DND-41 (cell line): Measurements from ENCODE around the gene TMEM203.

ENCODE experiments used
- ATAC-seq: fragments of 200-7000 bp; cut with Tn5 transposase; 3 replicates; pipeline ENCODE4 v1.9.1; 2021; ENCODE audit warnings: low read depth; ENCODE audit not compliant: insufficient read depth
- DNase-seq: peaks from one replicate; pipeline ENCODE4 v3.0.0-alpha.2; 2020
- H2AFZ ChIP-seq: 2 replicates; pipeline ENCODE4 v1.6.0; 2012; ENCODE audit warnings: low read depth, low read length
- H3K27ac ChIP-seq: 2 replicates; pipeline ENCODE4 v1.5.1; 2012; ENCODE audit warnings: low read length, inconsistent platforms
- H3K27me3 ChIP-seq: fragments of 200-600 bp; sonication (generic); 2 replicates; pipeline ENCODE4 v1.6.0; 2012; ENCODE audit warnings: low read length, mild to moderate bottlenecking, inconsistent platforms; ENCODE audit not compliant: insufficient read depth, poor library complexity
- H3K36me3 ChIP-seq: 2 replicates; pipeline ENCODE4 v1.5.1; 2012; ENCODE audit warnings: low read length, inconsistent platforms; ENCODE audit not compliant: insufficient read depth
- H3K4me1 ChIP-seq: 2 replicates; pipeline ENCODE4 v1.5.1; 2012; ENCODE audit warnings: mild to moderate bottlenecking, low read length; ENCODE audit not compliant: insufficient read depth
- H3K4me2 ChIP-seq: 2 replicates; pipeline ENCODE4 v1.6.0; 2012; ENCODE audit warnings: mild to moderate bottlenecking, moderate library complexity, low read length, inconsistent platforms; ENCODE audit not compliant: insufficient read depth
- H3K4me3 ChIP-seq, 2 experiments: fragments of 200-600 bp in 1 of 2; shearing (Covaris generic) in 1 of 2; 2 replicates each; pipeline ENCODE4 v1.5.1; 2012 to 2016; ENCODE audit warnings: inconsistent platforms in 2 of 2, low read length in 2 of 2, mild to moderate bottlenecking in 2 of 2, low read depth in 1 of 2, moderate library complexity in 1 of 2
- H3K79me2 ChIP-seq: 2 replicates; pipeline ENCODE4 v1.6.0; 2012; ENCODE audit warnings: low read length, inconsistent platforms; ENCODE audit not compliant: insufficient read depth
- H3K9ac ChIP-seq: 2 replicates; pipeline ENCODE4 v1.6.0; 2012; ENCODE audit warnings: low read depth, mild to moderate bottlenecking, inconsistent platforms, low read length, moderate library complexity
- H3K9me3 ChIP-seq: 2 replicates; pipeline ENCODE4 v1.5.1; 2012; ENCODE audit warnings: low read length, moderate library complexity, mild to moderate bottlenecking, inconsistent platforms; ENCODE audit not compliant: insufficient read depth, severe bottlenecking
- H4K20me1 ChIP-seq: 2 replicates; pipeline ENCODE4 v1.6.0; 2012; ENCODE audit warnings: low read length; ENCODE audit not compliant: insufficient read depth
- EZH2 ChIP-seq: IDR thresholded peaks from 3 replicates; pipeline ENCODE4 v1.6.1; 2012; ENCODE audit warnings: borderline replicate concordance, low read depth, mild to moderate bottlenecking, moderate library complexity, low read length, inconsistent platforms; ENCODE audit not compliant: severe bottlenecking
- TF ChIP-seq, protein P1 (sequence below): IDR thresholded peaks from 2 replicates; pipeline ENCODE4 v1.5.1; 2012; ENCODE audit warnings: borderline replicate concordance, low read length, moderate library complexity, mild to moderate bottlenecking; ENCODE audit not compliant: poor library complexity, severe bottlenecking; ENCODE audit errors: extremely low read depth

TMEM203 gene

GRCh38 chr9:137181680-137182079, 23.8 kb downstream of the TMEM203 start:
- TF ChIP-seq EZH2, result no peak
- TF ChIP-seq, protein P1, sequence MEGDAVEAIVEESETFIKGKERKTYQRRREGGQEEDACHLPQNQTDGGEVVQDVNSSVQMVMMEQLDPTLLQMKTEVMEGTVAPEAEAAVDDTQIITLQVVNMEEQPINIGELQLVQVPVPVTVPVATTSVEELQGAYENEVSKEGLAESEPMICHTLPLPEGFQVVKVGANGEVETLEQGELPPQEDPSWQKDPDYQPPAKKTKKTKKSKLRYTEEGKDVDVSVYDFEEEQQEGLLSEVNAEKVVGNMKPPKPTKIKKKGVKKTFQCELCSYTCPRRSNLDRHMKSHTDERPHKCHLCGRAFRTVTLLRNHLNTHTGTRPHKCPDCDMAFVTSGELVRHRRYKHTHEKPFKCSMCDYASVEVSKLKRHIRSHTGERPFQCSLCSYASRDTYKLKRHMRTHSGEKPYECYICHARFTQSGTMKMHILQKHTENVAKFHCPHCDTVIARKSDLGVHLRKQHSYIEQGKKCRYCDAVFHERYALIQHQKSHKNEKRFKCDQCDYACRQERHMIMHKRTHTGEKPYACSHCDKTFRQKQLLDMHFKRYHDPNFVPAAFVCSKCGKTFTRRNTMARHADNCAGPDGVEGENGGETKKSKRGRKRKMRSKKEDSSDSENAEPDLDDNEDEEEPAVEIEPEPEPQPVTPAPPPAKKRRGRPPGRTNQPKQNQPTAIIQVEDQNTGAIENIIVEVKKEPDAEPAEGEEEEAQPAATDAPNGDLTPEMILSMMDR, result no peak
- Histone ChIP-seq H3K4me1 (peaks cover 12% of the 10 kb centered on the region), H4K20me1 (peaks cover 16% of the 10 kb centered on the region), H3K9me3 (no peaks in the 10 kb centered on the region), H3K9ac (no peak overlapping the region), H3K4me3 (no peak overlapping the region), H3K36me3 (peaks cover 60% of the 10 kb centered on the region), H3K79me2 (peaks cover 13% of the 10 kb centered on the region), H3K4me2 (no peak overlapping the region), H3K27ac (no peak overlapping the region), H3K27me3 (no peaks in the 10 kb centered on the region), H2AFZ (no peak overlapping the region)
- ATAC-seq (no peak), DNase-seq (no peak)

- DNase-seq (no peak), ATAC-seq (no peak)
- no peak overlapping the region for H3K9ac ChIP-seq
- peaks cover 2% of the 10 kb centered on the region; the same call in 1 of the 2 replicates for H3K79me2 ChIP-seq
- H2AFZ ChIP-seq, result no peak overlapping the region
- H3K4me3 ChIP-seq, result no peak overlapping the region
- no peak overlapping the region for H3K27ac ChIP-seq
- TF ChIP-seq, protein P1, result no peak
- no peak for TF ChIP-seq EZH2
- no peaks in the 10 kb centered on the region for H3K27me3 ChIP-seq
- H4K20me1 ChIP-seq, result peaks cover 19% of the 10 kb centered on the region
- H3K4me1 ChIP-seq, result no peaks in the 10 kb centered on the region
- peaks cover 49% of the 10 kb centered on the region for H3K36me3 ChIP-seq
- H3K9me3 ChIP-seq, result no peaks in the 10 kb centered on the region
- H3K4me2 ChIP-seq, result no peak overlapping the region
These were observed 25.0 kb downstream of the TMEM203 start for GRCh38 chr9:137180491-137180890.

- Histone ChIP-seq H3K79me2 (no peaks in the 10 kb centered on the region), H3K27ac (no peak overlapping the region), H3K9me3 (no peaks in the 10 kb centered on the region), H3K9ac (no peak overlapping the region), H3K4me1 (no peaks in the 10 kb centered on the region), H3K27me3 (no peaks in the 10 kb centered on the region), H4K20me1 (peaks cover 26% of the 10 kb centered on the region), H3K4me3 (no peak overlapping the region), H3K4me2 (no peak overlapping the region), H3K36me3 (peaks cover 43% of the 10 kb centered on the region), H2AFZ (no peak overlapping the region)
- DNase-seq (no peak), ATAC-seq (no peak)
- TF ChIP-seq, protein P1, result no peak
- TF ChIP-seq EZH2, result no peak
These were observed 25.7 kb downstream of the TMEM203 start for GRCh38 chr9:137179761-137180160.

- peaks cover 37% of the 10 kb centered on the region for H3K36me3 ChIP-seq
- H2AFZ ChIP-seq, result no peak overlapping the region
- TF ChIP-seq, protein P1, result no peak
- no peak for TF ChIP-seq EZH2
- H3K27me3 ChIP-seq, result no peaks in the 10 kb centered on the region
- DNase-seq, result no peak
- no peak overlapping the region for H3K9ac ChIP-seq
- no peaks in the 10 kb centered on the region for H3K79me2 ChIP-seq
- peaks cover 30% of the 10 kb centered on the region for H4K20me1 ChIP-seq
- no peak overlapping the region for H3K4me2 ChIP-seq
- no peaks in the 10 kb centered on the region for H3K4me1 ChIP-seq
- H3K4me3 ChIP-seq, result no peak overlapping the region
- no peak overlapping the region for H3K27ac ChIP-seq
- no peaks in the 10 kb centered on the region for H3K9me3 ChIP-seq
- no peak for ATAC-seq
These were observed 26.4 kb downstream of the TMEM203 start for GRCh38 chr9:137178939-137179630.
